Measurements from ENCODE around the gene STX8. TPM values are rescaled to one million over a fixed set of nuclear protein-coding genes. Genes with fewer than 3 reads are reported as not detected.

The STX8 gene
- total RNA-seq, 2 donors from 2014 or later, result 46.6 to 72.4 TPM

GRCh38 chr17:9414471-9414870 is 161.1 kb downstream of the STX8 start:
- no peak for DNase-seq (ENCODE audit: low spot score)
- Histone ChIP-seq H3K9me3 (no peaks in the 10 kb centered on the region), H3K4me3 (no peak overlapping the region), H3K27me3 (replicated peaks; ENCODE audit: insufficient read depth) (no peaks in the 10 kb centered on the region), H3K27ac (no peak overlapping the region), H3K36me3 (no peaks in the 10 kb centered on the region), H3K4me1 (replicated peaks) (no peaks in the 10 kb centered on the region)
- TF ChIP-seq POLR2A (IDR thresholded peaks at IDR 0.05) (no peak), CTCF (IDR thresholded peaks at IDR 0.05) (no peak), POLR2AphosphoS5 (IDR thresholded peaks at IDR 0.05) (no peak)
- WGBS, result 85% methylated on average over 3 of the region's 3 CpGs
- intact Hi-C loops (cut with DNase I), result no loop called here

GRCh38 chr17:9410737-9411136 is 164.9 kb downstream of the STX8 start:
- Histone ChIP-seq H3K27ac (no peak overlapping the region), H3K27me3 (replicated peaks; ENCODE audit: insufficient read depth) (no peaks in the 10 kb centered on the region), H3K9me3 (no peaks in the 10 kb centered on the region), H3K36me3 (no peaks in the 10 kb centered on the region), H3K4me1 (replicated peaks) (no peaks in the 10 kb centered on the region), H3K4me3 (no peak overlapping the region)
- intact Hi-C loops (cut with DNase I), result no loop called here
- 92% methylated on average over 2 of the region's 2 CpGs for WGBS
- TF ChIP-seq POLR2A (IDR thresholded peaks at IDR 0.05) (no peak), POLR2AphosphoS5 (IDR thresholded peaks at IDR 0.05) (no peak), CTCF (IDR thresholded peaks at IDR 0.05) (no peak)
- DNase-seq (ENCODE audit: low spot score), result no peak

- Histone ChIP-seq H3K36me3 (no peaks in the 10 kb centered on the region), H3K9me3 (no peaks in the 10 kb centered on the region), H3K4me3 (no peak overlapping the region), H3K4me1 (replicated peaks) (no peaks in the 10 kb centered on the region), H3K27ac (no peak overlapping the region), H3K27me3 (replicated peaks; ENCODE audit: insufficient read depth) (no peaks in the 10 kb centered on the region)
- TF ChIP-seq POLR2A (IDR thresholded peaks at IDR 0.05) (no peak), CTCF (IDR thresholded peaks at IDR 0.05) (no peak), POLR2AphosphoS5 (IDR thresholded peaks at IDR 0.05) (no peak)
- intact Hi-C loops (cut with DNase I), result no loop called here
- WGBS, result 76% methylated on average over 9 of the region's 9 CpGs
- DNase-seq (ENCODE audit: low spot score), result no peak
Observed at GRCh38 chr17:9410301-9410700, 165.3 kb downstream of the STX8 start.

- TF ChIP-seq CTCF (IDR thresholded peaks at IDR 0.05), result no peak
- no peak for TF ChIP-seq POLR2A (IDR thresholded peaks at IDR 0.05)
- no peak for TF ChIP-seq POLR2AphosphoS5 (IDR thresholded peaks at IDR 0.05)
- H3K4me1 ChIP-seq (replicated peaks), result no peaks in the 10 kb centered on the region
- no peak for DNase-seq (ENCODE audit: low spot score)
- WGBS, result 13% methylated on average over 4 of the region's 4 CpGs
- no peak overlapping the region for H3K4me3 ChIP-seq
- H3K27ac ChIP-seq, result peak overlapping the region; percentile 24 to 28
- intact Hi-C loops (cut with DNase I), result loop anchor here (10.0 kb wide), 1 partner anchor 415 kb away; no protein-coding TSS in a partner anchor
- no peaks in the 10 kb centered on the region for H3K27me3 ChIP-seq (replicated peaks; ENCODE audit: insufficient read depth)
- H3K9me3 ChIP-seq, result no peaks in the 10 kb centered on the region
- no peaks in the 10 kb centered on the region for H3K36me3 ChIP-seq
Observed at GRCh38 chr17:9409878-9410277, 165.7 kb downstream of the STX8 start.

Data from prostate gland (tissue), 2 donors.